K562 (cell line): ENCODE data around the gene SIDT2. TPM values are rescaled to one million over a fixed set of nuclear protein-coding genes. Genes with fewer than 3 reads are reported as not detected.
A peak's percentile ranks its signal among the peaks of the same experiment; 100 is the strongest.

Experiments
- BRD9 ChIP-seq: fragments of 450-650 bp; IDR thresholded peaks from 2 replicates; pipeline ENCODE4 v1.6.1; 2018; ENCODE audit warnings: low read depth; ENCODE audit not compliant: partially characterized antibody
- CREB1 ChIP-seq, 2 experiments: sonication (generic) in 1 of 2; formaldehyde crosslinking in 1 of 2; IDR thresholded peaks; 2 replicates each; pipeline versions ENCODE4 v1.6.1 to v1.8.0; 2012 to 2022; ENCODE audit warnings: inconsistent platforms in 1 of 2, mild to moderate bottlenecking in 1 of 2, missing genetic modification reagents in 1 of 2, moderate library complexity in 1 of 2
- ELF2 ChIP-seq: fragments of 250-450 bp; sonication (Bioruptor Pico); IDR thresholded peaks from 2 replicates; pipeline ENCODE4 v1.5.0; 2021; ENCODE audit warnings: mild to moderate bottlenecking
- ETV1 ChIP-seq: fragments of 450-650 bp; conservative IDR thresholded peaks from 2 replicates; pipeline ENCODE4 v1.6.1; 2016; ENCODE audit warnings: missing genetic modification characterization, control low read depth, low read depth, missing compliant biosample characterization
- GABPA ChIP-seq: fragments of 200-800 bp; sonication (Bioruptor generic); conservative IDR thresholded peaks from 2 replicates; pipeline ENCODE4 v1.6.1; 2016; ENCODE audit warnings: low read depth, missing genetic modification characterization, missing compliant biosample characterization
- KAT2B ChIP-seq: IDR thresholded peaks from one replicate; pipeline ENCODE4 v1.6.1; 2012; ENCODE audit warnings: low read depth, mild to moderate bottlenecking, control low read depth, inconsistent platforms, low read length, moderate library complexity
- KDM4B ChIP-seq, 2 experiments: fragments of 450-650 bp in 1 of 2; sonication (generic) in 1 of 2; IDR thresholded peaks; 2 replicates each; pipeline ENCODE4 v1.6.1; 2016 to 2017; ENCODE audit warnings: borderline replicate concordance in 2 of 2, antibody characterized with exemption in 1 of 2, low read depth in 1 of 2, mild to moderate bottlenecking in 1 of 2
- MTA3 ChIP-seq: fragments of 450-650 bp; formaldehyde crosslinking; IDR thresholded peaks from 2 replicates; pipeline ENCODE4 v1.6.1; 2017; ENCODE audit warnings: mild to moderate bottlenecking, borderline replicate concordance
- NFRKB ChIP-seq: fragments of 450-650 bp; IDR thresholded peaks from 2 replicates; pipeline ENCODE4 v1.6.1; 2016; ENCODE audit warnings: low read depth
- NFXL1 ChIP-seq: fragments of 450-650 bp; formaldehyde crosslinking; IDR thresholded peaks from 2 replicates; pipeline ENCODE4 v1.4.0; 2021; ENCODE audit warnings: mild to moderate bottlenecking
- NR2C2 ChIP-seq, 2 experiments: fragments of 200-800 bp in 1 of 2; sonication (Bioruptor generic) in 1 of 2; sonication (generic) in 1 of 2; formaldehyde crosslinking in 1 of 2; IDR thresholded peaks; 2 replicates each; pipeline versions ENCODE4 v1.6.1 to v1.8.0; 2016 to 2022; ENCODE audit warnings: mild to moderate bottlenecking in 1 of 2, missing compliant biosample characterization in 1 of 2, missing genetic modification characterization in 1 of 2, missing genetic modification reagents in 1 of 2
- NR4A1 ChIP-seq, 2 experiments: fragments of 250-450 bp in 1 of 2; fragments of 450-650 bp in 1 of 2; sonication (Bioruptor Pico) in 1 of 2; IDR thresholded peaks; 2 replicates each; pipeline versions ENCODE4 v1.4.0 to v1.6.1; 2016 to 2020; ENCODE audit warnings: mild to moderate bottlenecking in 2 of 2, missing compliant biosample characterization in 1 of 2, missing genetic modification characterization in 1 of 2, moderate library complexity in 1 of 2
- PHF20 ChIP-seq: fragments of 450-650 bp; IDR thresholded peaks from 2 replicates; pipeline ENCODE4 v1.6.1; 2018; ENCODE audit not compliant: partially characterized antibody
- RBFOX2 ChIP-seq: fragments of 200-400 bp; formaldehyde crosslinking; IDR thresholded peaks from 2 replicates; pipeline ENCODE4 v1.6.1; 2017; ENCODE audit warnings: low read depth, mild to moderate bottlenecking, low read length, moderate library complexity
- RHOXF2B ChIP-seq: fragments of 250-450 bp; sonication (Bioruptor Pico); conservative IDR thresholded peaks from 2 replicates; pipeline ENCODE4 v1.5.1; 2021
- SIRT6 ChIP-seq: IDR thresholded peaks from one replicate; pipeline ENCODE4 v1.6.1; 2012; ENCODE audit warnings: low read depth, mild to moderate bottlenecking, control low read depth, inconsistent platforms, low read length, moderate library complexity
- ZFPM2 ChIP-seq: fragments of 250-450 bp; sonication (Bioruptor Pico); IDR thresholded peaks from 2 replicates; pipeline ENCODE4 v1.5.1; 2022; ENCODE audit warnings: mild to moderate bottlenecking
- polyA plus RNA-seq, 8 experiments: library from polyadenylated mRNA; depleted of rRNA in 4 of 8; stranded (reverse) in 5 of 8; unstranded in 3 of 8; fragments of >200 nt; fragmentation: Nextera tagmentation in 2 of 8; fragmentation: Illumina TruSeq in 1 of 8; extraction: Ambion mirVana in 2 of 8; extraction: Trizol in 1 of 8; gene quantifications; 2 replicates each; pipeline versions ENCODE4 v1.2.1 to v1.2.3, GENCODE V29; 2011 to 2014; ENCODE audit warnings: inconsistent platforms in 1 of 8, missing spikeins in 1 of 8
- total RNA-seq, 7 experiments: library from RNA; depleted of rRNA in 6 of 7; stranded (reverse); fragments of >200 nt in 6 of 7; fragmentation: Illumina TruSeq in 2 of 7; extraction: Trizol in 2 of 7; gene quantifications; 2 replicates each; pipeline versions ENCODE4 v1.2.1 to v1.2.3, GENCODE V29; 2011 to 2021; ENCODE audit warnings: low replicate concordance in 1 of 7
- TF ChIP-seq, protein P1 (sequence below): fragments of 250-450 bp; sonication (Bioruptor Pico); IDR thresholded peaks from 2 replicates; pipeline ENCODE4 v1.9.0; 2021; ENCODE audit warnings: mild to moderate bottlenecking, inconsistent platforms
- TF ChIP-seq, protein P2 (sequence below): fragments of 450-650 bp; IDR thresholded peaks from 2 replicates; pipeline ENCODE4 v1.6.1; 2016
- TF ChIP-seq, protein P3 (sequence below): sonication (generic); formaldehyde crosslinking; IDR thresholded peaks from 2 replicates; pipeline ENCODE4 v1.8.1; 2023; ENCODE audit warnings: mild to moderate bottlenecking, missing genetic modification reagents
- TF ChIP-seq, protein P4 (sequence below), 2 experiments: fragments of 250-450 bp in 1 of 2; fragments of 450-650 bp in 1 of 2; sonication (Bioruptor Pico) in 1 of 2; IDR thresholded peaks; 2 replicates each; pipeline versions ENCODE4 v1.6.1 to v1.8.0; 2016 to 2021; ENCODE audit warnings: mild to moderate bottlenecking in 2 of 2, moderate library complexity in 2 of 2, missing compliant biosample characterization in 1 of 2, missing genetic modification characterization in 1 of 2

Gene SIDT2
- total and polyA plus RNA-seq, 9 of the 15 experiments (the other 6 are each of a cell fraction or from before 2014, with no cell fraction given) = 2.4 to 20.2 (median 6.5) TPM

DNA sequence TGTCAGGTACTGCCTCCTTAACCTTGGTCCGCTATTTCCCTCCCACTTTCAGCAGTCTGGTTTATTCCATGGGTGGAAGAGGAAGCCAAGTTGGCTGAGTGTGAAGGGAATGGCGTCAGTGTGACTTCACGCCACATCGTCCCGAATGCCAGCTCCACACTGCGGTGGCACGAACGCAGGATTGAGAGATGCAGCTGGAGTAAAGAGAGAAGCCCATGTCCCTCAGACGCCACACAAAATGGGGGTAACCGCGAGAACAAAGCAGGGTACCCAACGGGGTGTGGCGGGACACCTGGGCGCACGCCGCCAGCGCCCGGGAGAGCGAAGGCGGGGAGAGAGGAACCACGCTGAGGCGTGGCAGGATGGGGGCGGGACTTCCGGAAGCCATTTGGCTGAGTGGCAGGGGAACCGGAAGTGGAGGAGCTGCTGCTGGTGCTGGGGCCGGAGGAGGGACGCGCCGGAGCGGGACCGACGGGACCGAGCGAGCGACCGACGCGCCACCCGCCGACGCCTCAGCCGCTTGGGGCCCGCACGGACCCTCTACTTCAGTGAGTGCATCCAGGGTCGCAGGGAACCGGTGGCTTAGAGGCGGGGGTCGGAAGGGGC, 34.6 kb upstream of the SIDT2 start, which contains the start of gene PAFAH1B2 (continued):
- TF ChIP-seq ETV1 (tag) (peak; percentile 78), RHOXF2B (CRISPR knock-in tag) (no peak), NFXL1 (no peak), ZFPM2 (CRISPR knock-in tag) (no peak), CREB1 (IDR thresholded peaks at IDR 0.05) (peak; percentile 60; the same call in 1 of the 2 replicates), CREB1 (CRISPR knock-in tag; IDR thresholded peaks at IDR 0.05) (peak; percentile 62), GABPA (peak; percentile 99), PHF20 (peak; percentile 36), KDM4B (IDR thresholded peaks at IDR 0.05; ENCODE audit: borderline replicate concordance in 2 of 2, low read depth in 1 of 2) (peak in 1 of 2 experiments; percentile 85; a peak in 1 of 4 replicates), RBFOX2 (peak; percentile 95), SIRT6 (no peak), MTA3 (peak; percentile 92; the same call in 1 of the 2 replicates), KAT2B (no peak), ELF2 (CRISPR knock-in tag) (peak; percentile 69), NFRKB (peak; percentile 82), NR4A1 (CRISPR knock-in tag; IDR thresholded peaks at IDR 0.05) (no peak), NR4A1 (tag; IDR thresholded peaks at IDR 0.05) (0 out of 2 replicates have a peak, but pooled peaks have one; percentile 52), BRD9 (peak; percentile 14), NR2C2 (CRISPR knock-in tag; IDR thresholded peaks at IDR 0.05) (peak; percentile 62; the same call in 1 of the 2 replicates), NR2C2 (tag; IDR thresholded peaks at IDR 0.05) (peak; percentile 62)
- TF ChIP-seq, protein P1, sequence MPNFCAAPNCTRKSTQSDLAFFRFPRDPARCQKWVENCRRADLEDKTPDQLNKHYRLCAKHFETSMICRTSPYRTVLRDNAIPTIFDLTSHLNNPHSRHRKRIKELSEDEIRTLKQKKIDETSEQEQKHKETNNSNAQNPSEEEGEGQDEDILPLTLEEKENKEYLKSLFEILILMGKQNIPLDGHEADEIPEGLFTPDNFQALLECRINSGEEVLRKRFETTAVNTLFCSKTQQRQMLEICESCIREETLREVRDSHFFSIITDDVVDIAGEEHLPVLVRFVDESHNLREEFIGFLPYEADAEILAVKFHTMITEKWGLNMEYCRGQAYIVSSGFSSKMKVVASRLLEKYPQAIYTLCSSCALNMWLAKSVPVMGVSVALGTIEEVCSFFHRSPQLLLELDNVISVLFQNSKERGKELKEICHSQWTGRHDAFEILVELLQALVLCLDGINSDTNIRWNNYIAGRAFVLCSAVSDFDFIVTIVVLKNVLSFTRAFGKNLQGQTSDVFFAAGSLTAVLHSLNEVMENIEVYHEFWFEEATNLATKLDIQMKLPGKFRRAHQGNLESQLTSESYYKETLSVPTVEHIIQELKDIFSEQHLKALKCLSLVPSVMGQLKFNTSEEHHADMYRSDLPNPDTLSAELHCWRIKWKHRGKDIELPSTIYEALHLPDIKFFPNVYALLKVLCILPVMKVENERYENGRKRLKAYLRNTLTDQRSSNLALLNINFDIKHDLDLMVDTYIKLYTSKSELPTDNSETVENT (CRISPR knock-in tag) = peak; percentile 84; the same call in 1 of the 2 replicates
- TF ChIP-seq, protein P2, sequence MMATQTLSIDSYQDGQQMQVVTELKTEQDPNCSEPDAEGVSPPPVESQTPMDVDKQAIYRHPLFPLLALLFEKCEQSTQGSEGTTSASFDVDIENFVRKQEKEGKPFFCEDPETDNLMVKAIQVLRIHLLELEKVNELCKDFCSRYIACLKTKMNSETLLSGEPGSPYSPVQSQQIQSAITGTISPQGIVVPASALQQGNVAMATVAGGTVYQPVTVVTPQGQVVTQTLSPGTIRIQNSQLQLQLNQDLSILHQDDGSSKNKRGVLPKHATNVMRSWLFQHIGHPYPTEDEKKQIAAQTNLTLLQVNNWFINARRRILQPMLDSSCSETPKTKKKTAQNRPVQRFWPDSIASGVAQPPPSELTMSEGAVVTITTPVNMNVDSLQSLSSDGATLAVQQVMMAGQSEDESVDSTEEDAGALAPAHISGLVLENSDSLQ = peak; percentile 99
- TF ChIP-seq, protein P3, sequence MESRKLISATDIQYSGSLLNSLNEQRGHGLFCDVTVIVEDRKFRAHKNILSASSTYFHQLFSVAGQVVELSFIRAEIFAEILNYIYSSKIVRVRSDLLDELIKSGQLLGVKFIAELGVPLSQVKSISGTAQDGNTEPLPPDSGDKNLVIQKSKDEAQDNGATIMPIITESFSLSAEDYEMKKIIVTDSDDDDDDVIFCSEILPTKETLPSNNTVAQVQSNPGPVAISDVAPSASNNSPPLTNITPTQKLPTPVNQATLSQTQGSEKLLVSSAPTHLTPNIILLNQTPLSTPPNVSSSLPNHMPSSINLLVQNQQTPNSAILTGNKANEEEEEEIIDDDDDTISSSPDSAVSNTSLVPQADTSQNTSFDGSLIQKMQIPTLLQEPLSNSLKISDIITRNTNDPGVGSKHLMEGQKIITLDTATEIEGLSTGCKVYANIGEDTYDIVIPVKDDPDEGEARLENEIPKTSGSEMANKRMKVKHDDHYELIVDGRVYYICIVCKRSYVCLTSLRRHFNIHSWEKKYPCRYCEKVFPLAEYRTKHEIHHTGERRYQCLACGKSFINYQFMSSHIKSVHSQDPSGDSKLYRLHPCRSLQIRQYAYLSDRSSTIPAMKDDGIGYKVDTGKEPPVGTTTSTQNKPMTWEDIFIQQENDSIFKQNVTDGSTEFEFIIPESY (CRISPR knock-in tag) = peak; percentile 54
- TF ChIP-seq, protein P4, sequence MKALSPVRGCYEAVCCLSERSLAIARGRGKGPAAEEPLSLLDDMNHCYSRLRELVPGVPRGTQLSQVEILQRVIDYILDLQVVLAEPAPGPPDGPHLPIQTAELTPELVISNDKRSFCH (CRISPR knock-in tag; IDR thresholded peaks at IDR 0.05) = no peak
- TF ChIP-seq, protein P4 (tag; IDR thresholded peaks at IDR 0.05) = peak; percentile 58; the same call in 1 of the 2 replicates
